NK-92 (cell line): ENCODE data around the gene ERFE.

Experiments
- DNase-seq: peaks from one replicate; lab custom pipeline; 2025; ENCODE audit not compliant: unreplicated experiment; lab: John Stamatoyannopoulos, UW

Gene ERFE

DNA sequence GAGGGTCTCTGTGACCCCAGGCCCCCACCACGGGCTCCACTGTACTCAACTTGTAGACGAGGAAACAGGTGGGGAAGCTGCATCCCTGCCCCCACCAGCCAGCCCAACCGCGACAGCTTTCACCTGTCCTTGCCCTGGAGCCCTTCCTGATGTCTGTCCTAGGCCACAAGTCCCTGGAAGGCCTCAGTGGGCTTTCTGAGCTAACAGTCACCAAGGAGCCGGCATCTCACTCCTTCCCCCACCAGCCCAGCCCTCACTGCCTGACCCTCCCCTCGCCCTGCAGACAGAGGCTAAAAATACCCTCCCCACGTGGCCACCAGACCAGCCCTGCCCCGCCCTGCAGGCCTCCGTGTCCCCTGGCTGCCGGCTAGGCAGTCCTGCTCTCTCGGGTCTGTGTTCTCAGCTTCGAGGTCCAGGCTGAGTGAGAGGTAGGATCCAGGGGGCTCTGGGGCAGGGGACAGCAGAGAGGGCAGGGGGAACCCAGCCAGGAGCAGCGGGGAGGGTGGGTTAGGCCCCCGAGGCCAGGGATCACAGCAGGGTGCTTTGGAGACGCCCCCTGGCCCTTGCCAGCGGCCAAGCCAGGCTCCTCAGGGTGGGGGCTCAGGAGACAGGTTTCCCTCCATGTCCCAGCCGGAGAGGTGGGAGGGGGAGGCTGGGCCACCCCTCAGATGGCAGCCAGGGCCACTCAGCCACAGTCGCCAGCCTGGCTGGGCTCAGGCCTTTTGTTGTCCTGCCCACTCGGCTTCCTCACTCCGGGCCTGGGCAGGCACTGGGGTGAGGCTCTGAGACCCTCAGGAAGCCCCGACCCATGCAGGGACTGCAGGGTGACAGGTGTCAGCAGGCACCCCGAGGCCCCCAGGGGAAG lies 20.2 kb upstream of the ERFE start, which contains the start of gene KLHL30:
Gene KLHL30, plus strand, starts transcription at position 338 of the 865 bp plus-strand sequence. CDS start 2,087 bp downstream, outside the sequence.
- no peak for DNase-seq

DNA sequence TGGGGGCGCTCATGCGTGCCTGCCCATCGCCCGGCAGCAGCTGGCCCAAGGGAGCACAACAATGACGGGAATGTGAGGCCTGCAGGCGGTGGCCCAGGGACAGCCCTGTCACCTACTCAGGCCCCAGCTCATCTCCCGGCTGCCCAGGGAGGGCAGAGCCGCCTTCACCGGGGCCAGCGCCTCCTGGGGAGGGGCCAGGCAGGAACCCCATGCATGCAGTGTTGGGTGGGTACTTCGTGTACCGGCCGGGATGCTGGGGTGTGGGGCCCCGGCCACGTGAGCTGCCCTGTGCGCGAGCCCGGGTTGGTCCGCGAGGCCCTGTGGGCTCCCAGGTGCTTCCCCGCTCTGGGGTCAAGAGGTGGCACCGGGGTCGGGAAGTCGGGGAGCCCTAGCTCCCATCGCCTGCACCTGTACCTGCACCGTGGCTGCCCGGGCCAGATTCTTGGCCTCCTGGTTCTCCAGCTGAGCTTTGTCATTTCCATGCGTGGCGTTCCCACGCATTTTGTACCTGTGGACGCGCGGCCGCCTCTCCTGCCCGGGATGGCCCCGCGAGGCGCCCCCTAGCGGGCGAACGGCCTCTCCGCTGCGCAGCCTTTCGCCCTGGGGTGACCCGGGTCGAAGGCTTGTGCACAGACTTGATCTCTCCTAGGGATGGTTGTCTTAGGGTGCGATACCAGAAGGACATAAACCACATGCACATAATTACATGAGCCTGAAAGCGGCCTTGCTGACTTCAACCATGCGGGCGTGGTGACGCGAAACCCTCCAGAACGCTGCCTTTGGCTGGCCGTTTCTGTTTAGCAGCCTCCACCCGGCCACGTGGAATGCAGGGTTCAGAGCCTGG lies 19.4 kb upstream of the ERFE start:
- no peak for DNase-seq

DNA sequence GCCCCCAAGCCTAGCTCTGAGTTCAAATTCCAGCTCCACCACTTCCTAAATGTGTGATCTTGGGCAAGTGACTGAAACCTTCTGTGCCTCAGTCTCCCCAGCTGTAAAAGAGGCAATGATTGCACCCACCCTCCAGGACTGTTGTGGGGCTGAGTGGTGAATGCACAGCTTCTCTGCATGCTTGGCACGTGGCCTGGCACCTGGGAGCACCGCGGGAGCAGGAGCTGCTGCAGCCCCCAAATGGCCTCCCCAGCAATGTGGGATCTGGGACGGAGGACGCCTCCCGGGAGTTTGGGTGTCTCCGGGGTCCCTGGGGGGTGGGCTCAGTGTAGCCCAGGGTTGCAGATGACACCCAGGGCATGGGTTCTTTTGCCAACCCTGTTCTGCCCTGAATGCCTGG lies 18.7 kb upstream of the ERFE start:
- DNase-seq = no peak

DNA sequence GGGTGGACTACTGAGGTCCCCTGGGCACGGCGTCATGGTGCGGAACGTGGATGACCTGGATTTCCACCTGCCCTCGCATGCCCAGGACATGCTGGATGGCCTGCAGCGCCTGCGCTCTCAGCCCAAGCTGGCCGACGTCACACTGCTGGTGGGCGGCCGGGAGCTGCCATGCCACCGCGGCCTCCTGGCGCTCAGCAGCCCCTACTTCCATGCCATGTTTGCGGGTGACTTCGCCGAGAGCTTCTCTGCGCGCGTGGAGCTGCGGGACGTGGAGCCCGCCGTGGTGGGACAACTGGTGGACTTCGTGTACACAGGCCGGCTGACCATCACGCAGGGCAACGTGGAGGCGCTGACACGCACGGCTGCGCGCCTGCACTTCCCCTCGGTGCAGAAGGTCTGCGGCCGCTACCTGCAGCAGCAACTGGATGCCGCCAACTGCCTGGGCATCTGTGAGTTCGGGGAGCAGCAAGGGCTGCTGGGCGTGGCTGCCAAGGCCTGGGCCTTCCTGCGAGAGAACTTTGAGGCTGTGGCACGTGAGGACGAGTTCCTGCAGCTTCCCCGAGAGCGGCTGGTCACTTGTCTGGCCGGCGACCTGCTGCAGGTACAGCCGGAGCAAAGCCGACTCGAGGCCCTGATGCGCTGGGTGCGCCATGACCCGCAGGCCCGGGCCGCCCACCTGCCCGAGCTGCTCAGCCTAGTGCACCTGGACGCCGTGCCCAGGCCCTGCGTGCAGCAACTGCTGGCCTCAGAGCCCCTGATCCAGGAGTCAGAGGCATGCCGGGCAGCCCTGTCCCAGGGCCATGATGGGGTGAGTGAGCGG lies 17.8 kb upstream of the ERFE start:
- no peak for DNase-seq

DNA sequence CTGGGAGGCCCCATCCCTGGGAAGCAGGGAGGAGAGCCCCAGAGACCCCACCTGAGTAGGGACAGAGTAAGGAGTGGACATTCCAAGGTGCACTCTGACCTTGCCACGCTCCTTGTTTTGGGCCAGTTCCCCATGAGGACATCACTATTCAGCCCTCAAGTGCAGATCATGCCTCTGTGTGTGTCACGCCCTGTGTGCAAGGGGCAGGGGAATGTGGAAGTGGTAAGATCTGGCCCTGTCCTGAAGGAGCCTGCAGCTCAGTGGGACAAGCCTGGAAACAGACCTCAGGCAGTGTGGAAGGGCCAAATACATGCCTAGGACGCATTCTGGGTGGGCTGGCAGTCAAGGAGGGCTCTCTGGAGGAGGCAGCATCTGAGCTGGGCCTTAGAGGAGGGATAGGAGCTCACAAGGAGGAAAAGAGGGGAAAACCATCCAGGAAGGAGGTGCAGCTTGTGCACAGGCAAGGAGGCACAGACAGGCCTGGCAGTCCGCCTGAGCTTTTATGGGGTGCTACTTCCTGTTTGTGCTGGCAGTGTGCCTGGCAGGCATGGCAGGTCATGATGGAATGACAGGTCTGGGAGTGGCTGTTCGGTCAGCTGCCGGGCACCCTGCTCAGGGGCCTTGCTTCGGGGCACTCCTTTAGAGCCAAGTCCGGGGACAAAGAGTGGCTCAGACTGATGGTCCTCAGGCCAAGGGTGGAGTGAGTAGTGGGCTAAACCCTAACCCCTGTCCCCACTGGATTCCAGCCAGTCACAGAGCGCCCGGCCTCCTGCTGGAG lies 17.0 kb upstream of the ERFE start:
- no peak for DNase-seq

DNA sequence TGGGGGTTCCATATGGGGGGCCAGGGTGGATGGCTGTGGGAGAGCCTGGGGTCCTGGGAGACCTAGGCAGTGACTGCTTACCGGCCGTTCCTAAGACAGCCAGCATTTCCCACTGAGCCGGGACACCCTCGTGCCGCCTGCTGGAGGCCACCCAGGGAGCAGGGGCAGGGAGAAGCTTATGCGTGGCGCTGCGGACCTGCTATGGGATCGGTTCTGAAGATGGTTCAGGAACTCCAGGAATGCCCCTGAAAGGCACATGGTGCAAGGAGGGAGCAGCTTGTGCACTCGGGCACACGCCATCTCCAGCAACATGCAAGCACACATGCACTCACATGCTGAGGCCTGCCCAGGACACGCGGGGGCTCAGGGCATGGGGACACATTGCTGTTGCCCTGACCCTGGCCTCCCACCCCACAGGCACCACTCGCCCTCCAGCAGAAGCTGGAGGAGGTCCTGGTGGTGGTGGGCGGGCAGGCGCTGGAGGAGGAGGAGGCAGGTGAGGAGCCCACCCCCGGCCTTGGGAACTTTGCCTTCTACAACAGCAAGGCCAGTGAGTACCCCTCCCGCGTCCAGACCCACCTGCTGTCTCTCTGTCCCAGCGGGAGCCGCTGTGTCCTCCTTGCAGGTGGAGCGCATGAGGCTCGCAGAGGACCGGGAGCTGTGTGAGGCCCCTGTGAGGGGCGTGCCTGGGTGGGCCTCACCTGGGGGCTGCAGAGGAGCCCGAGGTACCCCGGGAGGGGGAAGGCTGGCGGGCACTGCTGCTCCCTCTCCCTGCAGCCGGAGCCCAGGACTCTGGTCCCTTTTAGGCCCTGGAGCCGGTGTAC lies 16.2 kb upstream of the ERFE start:
- DNase-seq = no peak

DNA sequence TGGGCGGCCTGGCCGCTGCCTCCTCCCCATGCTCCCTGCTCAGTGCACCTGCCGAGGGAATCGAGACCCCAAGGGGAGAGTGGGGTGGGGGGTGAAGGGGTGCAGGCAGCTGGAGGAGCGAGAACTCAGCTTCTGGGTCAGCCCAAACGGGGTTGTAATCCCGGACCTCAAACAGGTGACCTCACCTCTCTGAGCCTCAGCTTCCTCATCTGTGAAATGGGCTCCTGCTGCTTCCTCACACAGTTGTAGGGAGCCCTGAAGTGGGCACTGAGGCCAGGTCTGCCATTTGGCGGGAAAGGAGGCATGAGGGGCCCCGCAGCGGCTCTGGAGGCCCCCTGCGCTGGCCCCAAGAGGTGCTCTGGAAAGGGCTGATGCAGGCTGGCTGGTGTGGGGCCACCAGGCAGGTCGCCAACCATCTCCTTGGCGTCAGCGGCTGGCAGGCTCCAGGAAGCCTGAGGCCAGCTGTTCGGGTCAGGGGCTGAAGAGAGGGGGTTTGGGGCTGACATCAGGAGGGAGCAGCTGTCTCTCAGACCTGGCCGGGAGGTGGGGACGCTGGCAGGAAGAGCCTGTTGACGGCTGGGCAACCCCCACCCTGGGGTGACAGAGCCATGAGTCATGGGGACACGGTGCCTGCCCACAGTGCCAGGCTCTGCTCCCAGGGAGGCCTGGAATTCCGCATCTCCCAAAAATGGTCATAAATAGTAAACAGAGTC lies 15.4 kb upstream of the ERFE start:
- DNase-seq = no peak

DNA sequence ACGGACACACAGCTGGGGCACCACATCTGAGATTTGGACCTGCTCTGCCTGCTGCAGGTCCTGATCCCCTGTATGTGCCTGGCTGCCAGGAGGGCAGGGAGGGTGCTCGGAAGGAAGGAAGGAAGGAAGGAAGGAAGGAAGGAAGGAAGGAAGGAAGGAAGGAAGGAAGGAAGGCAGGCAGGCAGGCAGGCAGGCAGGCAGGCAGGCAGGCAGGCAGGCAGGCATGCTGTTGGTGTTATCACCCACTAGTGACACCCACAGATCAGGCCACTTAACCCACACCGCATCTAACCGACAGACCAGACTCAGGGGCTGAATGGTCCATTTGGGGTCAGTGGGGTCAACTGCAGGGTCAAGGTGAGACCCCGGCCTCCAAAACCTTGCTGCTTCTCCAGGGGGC lies 14.5 kb upstream of the ERFE start:
- no peak for DNase-seq

DNA sequence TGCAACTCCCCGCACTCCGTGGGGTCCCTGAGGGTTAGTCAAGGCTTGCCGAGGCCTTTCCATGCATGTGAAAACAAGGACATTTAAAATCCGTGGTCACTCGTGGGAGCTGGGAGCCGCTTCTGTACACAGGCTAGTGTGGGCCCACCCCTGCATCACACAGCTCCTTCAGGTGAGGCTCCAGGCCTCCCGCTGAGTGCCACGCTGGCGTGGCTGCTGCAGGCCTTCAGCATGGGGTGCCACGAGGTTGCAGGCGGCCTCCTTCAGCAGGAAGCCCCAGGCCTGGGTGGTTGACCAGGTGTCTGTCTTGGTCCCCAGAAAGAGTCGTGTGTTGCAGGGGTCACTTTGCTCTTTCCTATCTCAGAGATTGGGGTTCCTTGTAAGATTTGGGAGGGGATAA lies 13.7 kb upstream of the ERFE start:
- DNase-seq = no peak

DNA sequence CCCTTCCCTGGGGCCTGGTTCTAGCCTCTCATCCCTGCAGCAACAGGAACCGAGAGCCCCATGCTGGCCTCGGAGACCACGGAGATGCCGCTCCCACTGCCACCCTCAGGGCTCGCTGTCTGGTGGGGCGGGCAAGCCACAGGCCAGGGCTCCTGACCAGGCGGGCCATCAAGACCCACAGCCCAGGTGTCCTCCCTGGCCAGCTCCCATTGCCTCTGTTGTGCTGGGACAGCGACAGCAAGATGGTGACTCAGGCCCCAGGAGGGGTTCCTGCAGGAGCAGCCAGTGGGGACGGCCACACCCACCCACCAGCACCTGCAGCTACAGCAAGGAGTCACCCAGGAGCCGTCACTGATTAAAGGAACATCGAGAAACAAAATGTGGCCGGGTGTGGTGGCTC lies 12.9 kb upstream of the ERFE start:
- DNase-seq = no peak

DNA sequence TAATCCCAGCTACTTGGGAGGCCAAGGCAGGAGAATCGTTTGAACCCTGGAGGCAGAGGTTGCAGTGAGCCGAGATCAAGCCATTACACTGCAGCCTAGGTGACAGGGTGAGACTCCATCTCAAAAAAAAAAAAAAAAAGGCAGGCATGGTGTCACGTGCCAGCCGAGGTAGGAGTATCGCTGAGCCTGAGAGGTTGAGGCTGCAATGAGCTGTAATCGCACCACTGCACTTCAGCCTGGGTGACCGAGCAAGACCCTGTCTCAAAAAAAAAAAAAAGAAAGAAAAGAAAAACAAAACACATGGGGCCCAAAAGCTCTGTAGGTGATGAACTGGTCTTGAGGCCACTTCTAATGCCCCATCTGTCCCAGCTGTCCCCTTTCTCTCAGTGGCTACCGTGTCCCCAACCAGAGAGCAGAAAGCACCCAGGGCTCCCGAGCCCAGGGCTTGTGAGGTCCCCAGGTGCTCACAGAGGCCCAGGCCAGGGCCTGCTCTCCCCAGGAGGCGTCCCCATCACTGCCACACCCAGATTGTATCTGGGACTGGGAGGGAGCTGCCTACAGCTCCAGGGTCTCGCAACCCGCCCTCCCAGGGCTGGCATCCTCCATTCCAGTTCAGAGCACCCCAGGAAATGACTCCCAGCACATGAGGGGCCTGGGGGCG lies 11.8 kb upstream of the ERFE start:
- no peak for DNase-seq

DNA sequence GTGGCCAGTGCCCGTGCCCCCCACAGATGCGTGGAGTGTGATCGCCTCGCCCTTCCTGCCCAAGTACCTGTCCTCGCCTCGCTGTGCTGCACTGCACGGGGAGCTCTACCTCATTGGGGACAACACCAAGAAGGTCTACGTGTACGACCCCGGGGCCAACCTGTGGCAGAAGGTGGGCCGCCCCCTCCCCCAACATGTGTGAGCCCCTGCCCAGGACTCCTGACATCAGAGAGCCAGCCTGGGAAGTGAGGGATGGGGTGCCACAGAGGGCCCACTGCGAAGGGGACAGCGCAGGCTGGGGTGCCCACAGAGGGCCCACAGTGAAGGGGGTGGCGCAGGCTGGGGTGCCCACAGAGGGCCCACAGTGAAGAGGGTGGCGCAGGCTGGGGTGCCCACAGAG lies 9.8 kb upstream of the ERFE start:
- no peak for DNase-seq

DNA sequence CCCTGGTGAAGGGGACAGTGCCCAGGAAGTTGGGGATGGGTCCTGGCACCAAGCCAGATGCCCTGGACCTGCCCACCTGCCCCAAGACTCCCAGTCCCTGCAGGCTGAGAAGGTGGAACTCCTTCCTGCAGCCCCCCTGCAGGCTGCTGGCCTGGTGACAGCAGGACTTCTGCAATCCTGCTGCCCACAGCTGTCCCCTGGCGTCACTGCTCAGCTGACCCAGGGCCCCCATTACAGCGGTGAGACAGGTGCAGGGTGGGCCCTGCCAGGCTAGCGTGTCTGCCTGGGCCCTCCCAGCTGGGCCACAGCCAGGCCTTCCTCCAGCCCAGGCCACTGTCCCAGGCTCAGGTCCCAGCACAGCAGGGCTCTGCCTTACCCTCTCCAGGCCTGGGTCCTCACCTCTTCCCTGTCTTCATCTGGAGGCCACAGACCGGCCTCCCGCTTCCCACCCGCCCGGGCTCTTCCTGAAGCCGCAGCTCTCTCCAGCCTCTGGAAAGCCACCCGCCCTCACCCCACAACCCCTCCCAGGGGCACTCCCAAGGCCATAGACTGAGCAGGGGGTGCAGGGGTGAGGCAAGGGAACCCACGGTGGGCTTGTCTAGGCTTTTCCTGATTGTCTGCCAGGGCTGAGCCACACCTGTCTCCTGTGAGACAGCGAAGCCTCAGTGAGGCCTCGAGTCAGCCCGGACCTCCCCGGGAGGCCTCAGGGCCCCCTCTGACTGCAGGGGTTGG lies 8.8 kb upstream of the ERFE start:
- DNase-seq = no peak

DNA sequence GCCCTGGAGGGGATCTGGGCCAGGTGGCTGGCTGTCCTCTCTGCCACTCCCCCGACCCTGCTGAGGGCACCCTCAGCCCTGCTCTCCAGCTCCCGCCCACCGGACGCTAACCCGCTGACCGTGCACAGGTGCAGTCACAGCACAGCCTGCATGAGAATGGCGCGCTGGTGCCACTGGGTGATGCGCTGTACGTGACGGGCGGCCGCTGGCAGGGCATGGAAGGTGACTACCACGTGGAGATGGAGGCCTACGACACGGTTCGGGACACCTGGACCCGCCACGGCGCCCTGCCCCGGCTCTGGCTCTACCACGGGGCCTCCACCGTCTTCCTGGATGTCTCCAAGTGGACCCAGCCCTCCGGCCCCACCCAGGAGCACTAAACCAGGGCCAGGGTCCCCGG lies 8.1 kb upstream of the ERFE start:
- no peak for DNase-seq

DNA sequence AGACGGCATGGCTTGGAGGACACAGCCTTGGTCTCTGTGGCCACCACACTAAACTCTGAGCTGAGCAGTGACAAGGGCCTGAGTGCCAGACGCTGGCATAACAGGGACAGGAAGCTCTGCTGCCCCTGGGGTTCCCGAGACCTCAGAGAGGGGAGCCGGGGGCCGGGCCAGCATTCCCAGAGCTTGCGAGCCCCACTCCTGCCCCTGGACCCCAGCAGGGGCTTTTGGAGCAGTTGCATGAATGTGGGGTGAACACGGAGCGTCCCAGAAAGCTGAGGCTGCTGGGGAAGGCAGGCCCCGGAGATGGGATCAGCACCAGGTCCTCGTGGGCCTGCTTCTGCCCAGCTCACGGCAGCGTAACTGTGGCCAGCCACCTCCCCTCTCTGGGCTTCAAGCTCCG lies 7.6 kb upstream of the ERFE start:
- no peak for DNase-seq

DNA sequence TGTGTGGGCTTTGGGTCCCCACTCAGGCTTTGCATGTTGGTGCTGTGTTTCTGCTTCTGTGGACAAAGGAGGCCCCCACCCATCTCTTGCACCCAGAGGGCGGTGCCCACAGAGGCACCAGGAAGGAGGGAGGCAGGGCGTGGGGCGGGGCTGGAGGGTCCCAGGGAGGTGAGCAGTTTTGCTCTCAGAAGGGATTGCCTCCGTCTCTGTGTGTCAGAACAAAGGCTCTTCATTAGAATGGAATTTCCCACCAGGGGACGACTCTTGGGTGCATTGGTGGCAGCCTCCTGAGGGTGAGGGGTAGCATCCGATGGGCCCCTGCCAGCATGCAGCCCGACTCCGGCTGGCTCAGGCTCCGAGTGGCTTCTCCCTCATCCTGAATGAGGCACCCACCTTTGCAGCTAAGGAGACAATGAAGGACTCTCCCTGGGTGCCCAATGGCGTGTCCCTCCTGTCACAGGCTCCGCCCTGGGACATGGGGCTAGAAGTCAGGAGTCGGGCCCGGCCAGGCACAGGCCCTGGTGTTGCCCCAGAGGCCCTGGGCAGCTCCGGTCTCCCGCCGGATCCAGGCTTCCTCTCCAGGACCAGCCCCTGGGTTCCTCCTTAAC lies 7.0 kb upstream of the ERFE start:
- no peak for DNase-seq
